Ureter (tissue), 1 donor: ENCODE results near the gene GALNT6. TPM values are rescaled to one million over a fixed set of nuclear protein-coding genes. Genes with fewer than 3 reads are reported as not detected.

Experiments
- DNase-seq: peaks from one replicate; pipeline ENCODE4 v3.0.0-alpha.2; 2020; ENCODE audit warnings: low spot score
- total RNA-seq: library from RNA; stranded (reverse); gene quantifications from one replicate; pipeline ENCODE4 v1.2.4, GENCODE V29; 2023
- donor health status: DM: yes; HTN: yes; CAD: no.

GALNT6 gene
- total RNA-seq, 1 donor from 2014 or later, result 9.9 TPM

GRCh38 chr12:51406290-51406689 lies 15.1 kb upstream of the GALNT6 start:
- DNase-seq, result no peak

- DNase-seq, result no peak
Measured at GRCh38 chr12:51405801-51406207, 14.6 kb upstream of the GALNT6 start.

- no peak for DNase-seq
Measured at GRCh38 chr12:51404627-51405026, 13.4 kb upstream of the GALNT6 start.

- DNase-seq, result no peak
Measured at GRCh38 chr12:51403681-51404136, 12.5 kb upstream of the GALNT6 start.

- no peak for DNase-seq
Measured at GRCh38 chr12:51403159-51403558, 12.0 kb upstream of the GALNT6 start.

GRCh38 chr12:51401900-51402299 lies 10.7 kb upstream of the GALNT6 start:
- no peak for DNase-seq

GRCh38 chr12:51401486-51401885 lies 10.3 kb upstream of the GALNT6 start:
- DNase-seq, result no peak

GRCh38 chr12:51401020-51401419 lies 9.8 kb upstream of the GALNT6 start:
- DNase-seq, result no peak

GRCh38 chr12:51399891-51400290 lies 8.7 kb upstream of the GALNT6 start:
- no peak for DNase-seq

- no peak for DNase-seq
Measured at GRCh38 chr12:51397670-51398069, 6.5 kb upstream of the GALNT6 start.

GRCh38 chr12:51395283-51396230 lies 4.4 kb upstream of the GALNT6 start:
- DNase-seq, result no peak

GRCh38 chr12:51393676-51394545 lies 2.7 kb upstream of the GALNT6 start:
- DNase-seq, result no peak

- no peak for DNase-seq
Measured at GRCh38 chr12:51392556-51393237, 1.5 kb upstream of the GALNT6 start.

GRCh38 chr12:51390891-51391282 lies 319 bp downstream of the GALNT6 start:
- DNase-seq, result no peak

GRCh38 chr12:51390457-51390856 lies 749 bp downstream of the GALNT6 start:
- DNase-seq, result no peak

- no peak for DNase-seq
Measured at GRCh38 chr12:51389302-51389999, 1.8 kb downstream of the GALNT6 start.

- no peak for DNase-seq
Measured at GRCh38 chr12:51388846-51389245, 2.4 kb downstream of the GALNT6 start.

- DNase-seq, result no peak
Measured at GRCh38 chr12:51388069-51388799, 3.0 kb downstream of the GALNT6 start.

GRCh38 chr12:51386351-51386750 lies 4.9 kb downstream of the GALNT6 start:
- DNase-seq, result no peak

- DNase-seq, result no peak
Measured at GRCh38 chr12:51383269-51383905, 7.8 kb downstream of the GALNT6 start.
